Erythroblast (primary cell): ENCODE measurements around the gene EDC3.

Source experiments
- DNase-seq, 2 experiments: peaks; one replicate each; lab custom pipeline; 2025; lab: John Stamatoyannopoulos, UW
- GATA1 ChIP-seq: IDR thresholded peaks from 2 replicates; pipeline ENCODE4 v1.6.1; 2011; ENCODE audit warnings: low read depth, mild to moderate bottlenecking, control low read depth, low read length, moderate library complexity
- POLR2A ChIP-seq: IDR thresholded peaks from 2 replicates; pipeline ENCODE4 v1.6.1; 2011; ENCODE audit warnings: mild to moderate bottlenecking, low read length

Gene EDC3

DNA sequence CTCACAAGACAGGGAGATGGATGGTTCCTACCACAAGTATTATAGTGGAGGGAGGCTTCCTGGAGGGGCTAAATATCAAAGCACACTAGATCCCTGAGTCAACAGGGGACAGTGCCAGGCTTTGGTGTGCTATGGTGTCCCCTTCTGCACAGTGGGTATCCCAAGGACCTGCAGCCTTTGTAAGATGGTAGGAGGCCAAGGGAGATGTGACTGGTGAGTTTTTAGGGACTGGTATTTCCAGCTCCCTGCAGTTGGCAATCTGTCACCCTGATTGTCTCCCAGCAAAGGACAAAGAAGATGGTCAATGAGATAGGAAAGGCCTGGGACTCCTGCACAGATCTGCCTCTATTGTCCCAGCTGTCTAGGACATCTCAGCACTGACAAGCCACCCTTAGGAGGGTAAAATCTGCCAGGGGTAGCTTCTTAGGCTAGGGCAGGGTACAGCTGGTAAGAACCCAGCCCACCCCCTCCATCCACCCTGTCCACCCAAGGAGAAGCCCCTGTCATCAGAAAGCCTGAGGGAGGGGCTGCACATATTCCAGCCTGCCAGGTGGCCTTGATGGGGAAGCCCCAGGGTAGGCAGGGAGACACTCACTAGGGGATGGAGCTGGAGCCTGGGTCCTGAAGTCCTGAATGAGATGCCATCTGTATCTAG is 28.9 kb upstream of the EDC3 start:
- DNase-seq: no peak
- TF ChIP-seq GATA1 (no peak), POLR2A (no peak)

DNA sequence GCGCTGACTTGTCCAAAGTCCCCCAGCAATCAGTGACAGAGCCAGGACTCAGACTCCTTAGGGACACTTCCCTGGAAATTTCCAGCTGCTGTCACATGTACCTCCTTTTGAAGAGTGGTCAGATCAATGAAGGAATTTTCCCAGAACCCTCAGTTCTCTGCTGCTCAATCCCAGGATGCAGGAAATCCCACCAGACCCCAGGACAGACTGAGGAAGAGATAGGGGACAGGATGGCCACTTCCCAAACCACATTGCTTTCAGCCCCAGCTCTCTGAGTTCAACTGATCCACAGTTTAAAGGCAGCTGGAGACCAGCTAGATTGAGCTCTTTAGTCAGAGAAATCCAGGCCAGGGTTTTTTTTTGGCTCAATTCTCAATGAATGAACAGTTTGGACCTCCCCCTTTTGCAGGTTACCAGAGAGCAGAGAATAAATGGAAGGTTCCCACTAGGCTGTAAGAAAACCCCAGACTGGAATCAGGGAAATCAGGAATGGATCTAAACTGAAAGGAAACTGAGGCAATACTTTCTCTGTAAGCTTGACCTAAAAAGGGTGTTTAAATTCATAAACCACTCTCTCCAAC is 28.0 kb upstream of the EDC3 start:
- DNase-seq: no peak
- no peak for TF ChIP-seq GATA1
- no peak for TF ChIP-seq POLR2A

DNA sequence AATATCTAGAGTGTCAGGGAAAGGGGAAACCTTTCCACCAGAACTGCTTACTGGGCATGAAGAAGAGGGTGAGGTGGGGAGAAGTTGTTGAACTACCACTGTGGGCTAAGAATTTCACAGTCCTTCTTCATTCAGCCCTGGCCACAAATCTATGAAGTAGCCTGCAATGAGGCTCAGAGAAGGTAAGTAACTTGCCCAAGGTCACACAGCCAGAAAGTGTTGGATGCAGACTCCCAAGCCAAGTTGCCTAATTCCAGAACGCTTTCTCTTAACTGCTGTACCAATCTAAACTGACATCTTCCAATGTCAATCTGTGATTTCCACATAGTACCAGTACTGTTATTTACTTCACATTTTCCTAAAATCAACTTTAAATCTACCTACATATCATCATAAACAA is 27.4 kb upstream of the EDC3 start:
- TF ChIP-seq POLR2A (no peak), GATA1 (no peak)
- no peak for DNase-seq

DNA sequence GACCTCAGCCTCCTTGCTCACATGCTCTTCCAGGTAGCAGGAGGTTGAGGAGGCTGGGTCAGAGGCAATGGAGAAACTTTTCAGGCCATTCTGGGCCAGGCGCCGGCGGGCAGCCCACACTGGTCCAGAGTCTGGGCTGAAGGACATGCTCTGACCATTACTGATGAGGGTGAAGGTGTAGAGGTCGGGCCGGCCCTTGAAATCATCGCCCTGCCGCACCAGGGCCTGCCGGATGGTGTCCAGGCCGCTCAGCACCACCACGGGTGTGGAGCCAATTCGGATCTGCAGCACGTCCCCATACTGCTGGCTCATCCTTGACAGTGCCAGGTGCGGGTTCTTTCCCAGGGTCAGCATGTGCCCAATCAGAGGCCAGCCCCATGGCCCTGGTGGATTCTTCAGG is 26.8 kb upstream of the EDC3 start:
- TF ChIP-seq GATA1 (no peak), POLR2A (no peak)
- DNase-seq: no peak

DNA sequence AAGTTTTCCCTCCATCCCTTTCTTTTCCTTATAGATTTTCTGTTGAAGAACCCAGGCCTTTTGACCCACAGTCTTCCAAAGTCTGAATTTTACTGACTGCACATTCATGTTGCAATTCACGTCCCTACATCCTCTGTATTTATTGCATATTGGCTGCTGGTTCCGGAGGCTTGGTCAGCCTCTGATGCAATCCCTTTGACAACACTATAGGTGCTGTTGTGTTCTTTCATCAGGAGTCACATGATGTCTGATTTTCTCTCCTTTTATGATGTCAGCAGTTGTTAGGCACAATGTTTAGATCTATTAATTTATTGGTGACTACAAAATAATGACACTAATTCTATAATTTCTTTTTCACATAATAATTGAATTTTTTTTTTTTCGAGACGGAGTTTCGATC is 20.8 kb upstream of the EDC3 start:
- DNase-seq: no peak
- TF ChIP-seq GATA1 (no peak), POLR2A (no peak)

DNA sequence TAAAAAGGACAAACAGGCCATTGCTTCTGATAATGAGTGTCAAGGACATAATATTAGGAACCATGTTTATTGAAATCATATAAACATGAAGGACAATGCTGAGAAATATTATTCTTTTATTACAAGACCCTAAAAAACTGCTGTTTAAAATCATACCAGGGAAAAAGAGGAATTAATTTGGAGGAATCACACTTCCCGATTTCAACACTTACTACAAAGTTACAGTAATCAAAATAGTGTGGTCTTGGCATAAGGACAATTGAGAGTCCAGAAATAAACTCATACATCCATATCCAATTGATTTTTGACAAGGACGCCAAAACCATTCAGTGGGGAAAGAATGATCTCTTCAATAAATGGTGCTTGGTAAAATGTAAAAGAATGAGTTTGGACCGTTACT is 16.5 kb upstream of the EDC3 start:
- DNase-seq: no peak
- no peak for TF ChIP-seq POLR2A
- TF ChIP-seq GATA1: no peak

DNA sequence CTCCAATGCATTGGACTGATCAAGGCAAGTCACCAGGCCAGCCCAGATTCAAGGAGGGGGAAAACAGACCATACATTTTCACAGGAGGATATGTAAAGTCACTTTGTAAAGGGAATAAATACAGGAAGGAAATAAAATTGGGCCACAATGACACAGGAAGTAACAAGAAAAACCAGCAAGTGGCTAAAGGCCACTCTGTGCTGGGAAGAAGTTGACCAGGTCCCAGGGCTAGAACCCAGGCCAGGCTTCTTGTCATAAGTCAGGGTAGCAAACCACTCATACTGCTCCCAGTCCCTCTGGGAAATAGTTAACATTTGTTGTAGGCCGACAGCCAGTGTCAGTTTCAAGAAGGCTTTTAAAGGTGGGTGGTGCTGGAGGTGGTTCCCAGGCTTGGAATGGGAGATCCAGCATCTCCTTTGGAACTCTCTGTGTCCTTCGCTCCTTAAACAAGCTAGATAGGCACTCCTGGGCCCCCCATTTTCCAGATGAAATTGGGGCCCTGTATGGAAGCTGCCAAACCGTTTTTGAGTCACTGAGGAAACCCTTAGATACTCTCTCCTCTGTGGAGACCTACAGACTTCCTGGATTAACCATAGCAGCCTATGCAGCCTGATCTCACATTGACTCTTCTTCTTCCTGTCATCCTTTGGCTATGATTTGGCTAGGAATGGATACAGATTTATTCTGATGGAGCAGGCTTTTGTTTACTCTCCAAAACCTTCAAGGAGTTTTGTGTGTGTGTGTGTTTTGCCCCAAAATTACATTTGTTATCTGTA is 14.7 kb upstream of the EDC3 start:
- DNase-seq: no peak
- TF ChIP-seq POLR2A (no peak), GATA1 (no peak)

DNA sequence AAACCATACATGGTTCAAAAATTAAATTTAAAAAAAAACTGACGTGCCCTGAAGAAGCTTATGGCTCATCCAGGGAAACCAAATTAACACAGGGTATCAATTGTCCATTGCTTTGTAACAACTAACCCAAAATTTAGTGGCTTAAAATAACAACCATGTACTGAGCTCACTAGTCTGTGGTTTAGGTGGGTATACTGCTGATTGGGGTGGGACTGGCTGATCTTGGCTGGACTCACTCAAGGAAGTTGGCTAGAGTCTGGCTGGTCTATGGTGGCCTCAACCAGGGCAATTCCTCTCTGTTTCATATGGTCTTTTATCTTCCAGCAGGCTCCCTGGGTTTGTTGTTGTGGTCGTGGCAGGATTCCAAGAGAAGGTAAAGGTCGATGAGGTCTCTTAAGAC is 14.1 kb upstream of the EDC3 start:
- no peak for DNase-seq
- TF ChIP-seq GATA1: no peak
- TF ChIP-seq POLR2A: no peak

DNA sequence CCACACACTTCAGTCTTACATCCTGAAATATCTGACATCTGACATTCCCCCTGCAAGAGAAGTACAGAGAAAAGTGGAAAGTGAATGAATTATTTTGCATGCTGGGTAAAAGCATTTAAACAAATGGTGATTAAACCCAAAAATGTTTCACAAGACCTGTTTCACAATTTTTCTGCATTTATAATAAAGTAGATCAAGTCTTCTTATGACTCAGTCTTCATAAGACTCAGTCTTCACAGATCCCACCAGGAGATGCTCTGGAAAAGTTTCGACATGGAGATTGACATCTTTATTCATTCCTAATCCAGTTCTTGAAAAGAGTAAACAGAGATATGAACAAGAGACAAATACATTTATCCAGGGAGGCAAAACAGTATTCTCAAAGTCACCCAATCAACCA is 13.2 kb upstream of the EDC3 start:
- no peak for TF ChIP-seq GATA1
- TF ChIP-seq POLR2A: no peak
- no peak for DNase-seq

DNA sequence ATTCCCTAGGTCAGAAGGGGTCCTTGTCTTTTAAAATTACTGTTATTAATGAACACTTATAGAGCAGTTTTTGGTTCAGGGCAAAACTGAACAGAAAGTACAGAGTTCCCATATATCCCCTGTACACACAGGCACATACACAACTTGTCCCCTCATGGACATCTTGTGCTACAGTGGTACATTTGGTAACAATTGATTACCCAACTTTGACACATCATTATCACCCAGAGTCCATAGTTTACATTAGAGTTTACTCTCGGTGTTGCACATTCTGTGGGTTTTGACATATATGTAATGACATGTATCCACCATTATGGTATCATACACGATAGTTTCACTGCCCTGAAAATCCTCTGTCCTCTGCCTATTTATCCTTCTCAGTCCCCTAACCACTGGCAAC is 984 bp upstream of the EDC3 start:
- no peak for DNase-seq
- TF ChIP-seq GATA1 (no peak), POLR2A (no peak)

DNA sequence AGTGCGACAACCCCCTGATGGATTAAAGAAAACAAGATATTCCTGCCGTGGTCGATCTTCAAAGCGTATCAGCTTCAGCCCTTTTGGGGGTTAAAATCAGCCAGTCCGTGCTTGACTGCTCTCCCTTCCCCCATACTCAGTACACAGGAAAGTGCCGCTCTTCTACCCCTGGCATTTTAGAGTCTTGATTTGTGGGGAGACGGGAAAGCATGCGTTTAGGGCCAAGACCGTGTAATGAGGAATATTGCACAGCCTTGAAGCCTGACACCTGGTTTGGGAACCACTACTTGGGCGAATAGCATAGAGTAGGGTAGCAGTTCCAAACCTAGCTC is 540 bp upstream of the EDC3 start:
- TF ChIP-seq GATA1: no peak
- TF ChIP-seq POLR2A: no peak
- no peak for DNase-seq

DNA sequence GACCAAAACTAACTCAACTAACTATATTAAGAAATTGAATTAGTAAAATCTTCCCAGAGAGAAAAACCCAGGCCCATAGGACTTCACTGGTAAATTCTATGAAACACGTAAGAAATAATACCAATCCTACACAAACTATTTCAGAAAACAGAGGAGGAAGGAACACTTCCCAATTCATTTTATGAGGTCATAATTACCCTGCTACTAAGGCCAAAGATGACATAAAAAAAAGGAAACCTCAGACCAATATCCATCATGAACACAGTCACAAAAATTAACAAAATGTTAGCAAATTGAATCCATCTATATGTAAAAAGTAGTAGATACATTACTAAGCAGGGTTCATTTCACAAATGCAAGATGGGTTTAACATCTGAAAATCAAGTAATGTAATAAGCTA is 3.5 kb downstream of the EDC3 start:
- no peak for DNase-seq

DNA sequence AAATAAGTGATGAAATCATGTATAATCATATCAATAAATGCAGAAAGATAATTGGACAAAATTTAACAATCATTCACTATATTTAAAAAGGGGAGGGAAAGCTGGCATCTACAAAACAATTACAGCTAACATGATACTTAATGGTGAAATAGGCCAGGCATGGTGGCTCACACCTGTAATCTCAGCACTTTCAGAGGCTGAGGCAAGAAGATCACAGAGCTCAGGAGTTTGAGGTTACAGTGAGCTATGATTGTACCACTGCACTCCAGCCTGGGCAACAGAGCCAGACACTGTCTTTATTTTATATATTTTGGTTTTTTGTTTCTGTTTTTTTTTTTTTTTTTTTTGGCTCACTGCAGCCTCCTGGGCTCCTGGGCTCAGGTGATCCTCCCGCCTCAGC is 12.1 kb downstream of the EDC3 start:
- TF ChIP-seq POLR2A (no peak), GATA1 (no peak)
- no peak for DNase-seq

More for the DNA sequence above, 3.5 kb downstream of the EDC3 start:
- TF ChIP-seq GATA1 (no peak), POLR2A (no peak)

DNA sequence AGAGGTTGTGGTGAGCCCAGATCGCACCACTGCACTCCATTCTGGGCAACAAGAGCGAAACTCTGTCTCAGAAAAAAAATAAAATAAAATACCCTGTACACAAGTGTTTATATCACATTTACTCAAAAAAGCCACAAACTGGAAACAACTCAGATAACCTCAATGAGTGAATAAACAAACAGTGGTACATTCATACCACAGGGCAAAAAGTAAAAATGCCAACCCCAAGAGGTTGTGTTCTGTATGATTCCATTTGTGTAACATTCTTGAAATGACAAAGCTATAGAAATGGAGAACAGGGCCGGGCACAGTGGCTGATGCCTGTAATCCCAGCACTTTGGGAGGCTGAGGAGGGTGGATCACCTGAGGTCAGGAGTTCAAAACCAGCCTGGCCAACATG is 12.9 kb downstream of the EDC3 start:
- TF ChIP-seq POLR2A (no peak), GATA1 (no peak)
- DNase-seq: no peak
